ENCODE results near the gene COBLL1.

DNA sequence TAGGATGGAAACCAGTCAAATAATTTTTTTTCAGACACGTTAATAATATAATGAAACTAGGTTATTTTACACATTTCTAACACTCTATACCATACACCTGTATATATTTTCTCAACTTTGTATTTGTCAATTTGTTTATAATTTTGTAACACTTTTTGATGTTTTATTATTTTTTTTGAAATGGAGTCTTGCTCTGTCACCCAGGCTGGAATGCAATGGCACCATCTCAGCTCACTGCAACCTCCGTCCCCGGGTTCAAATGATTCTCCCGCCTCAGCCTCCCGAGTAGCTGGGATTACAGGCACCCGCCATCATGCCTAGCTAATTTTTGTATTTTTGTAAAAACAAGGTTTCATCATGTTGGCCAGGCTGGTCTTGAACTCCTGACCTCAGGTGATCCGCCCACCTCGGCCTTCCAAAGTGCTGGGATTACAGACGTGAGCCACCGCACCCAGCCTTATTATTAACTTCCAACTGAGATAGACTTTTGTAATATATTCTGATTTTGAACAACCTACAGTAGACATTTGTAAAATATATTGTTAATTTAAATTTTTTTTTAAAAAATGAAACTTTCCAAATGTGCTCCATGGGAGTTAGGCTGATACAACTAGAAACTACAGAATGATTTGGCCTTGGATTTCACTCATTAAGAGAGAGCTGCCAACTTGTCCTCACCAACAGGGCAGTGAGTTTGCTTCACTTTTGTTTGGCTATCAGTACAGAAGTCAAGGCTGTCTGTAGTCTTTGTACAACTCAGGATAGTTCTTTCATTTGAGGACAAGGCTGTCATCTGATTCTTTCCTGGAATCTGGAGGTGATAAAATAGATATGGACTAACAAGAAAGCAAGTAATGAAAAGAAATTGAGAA lies 33.9 kb upstream of the COBLL1 start:
- TF ChIP-seq, protein P1, sequence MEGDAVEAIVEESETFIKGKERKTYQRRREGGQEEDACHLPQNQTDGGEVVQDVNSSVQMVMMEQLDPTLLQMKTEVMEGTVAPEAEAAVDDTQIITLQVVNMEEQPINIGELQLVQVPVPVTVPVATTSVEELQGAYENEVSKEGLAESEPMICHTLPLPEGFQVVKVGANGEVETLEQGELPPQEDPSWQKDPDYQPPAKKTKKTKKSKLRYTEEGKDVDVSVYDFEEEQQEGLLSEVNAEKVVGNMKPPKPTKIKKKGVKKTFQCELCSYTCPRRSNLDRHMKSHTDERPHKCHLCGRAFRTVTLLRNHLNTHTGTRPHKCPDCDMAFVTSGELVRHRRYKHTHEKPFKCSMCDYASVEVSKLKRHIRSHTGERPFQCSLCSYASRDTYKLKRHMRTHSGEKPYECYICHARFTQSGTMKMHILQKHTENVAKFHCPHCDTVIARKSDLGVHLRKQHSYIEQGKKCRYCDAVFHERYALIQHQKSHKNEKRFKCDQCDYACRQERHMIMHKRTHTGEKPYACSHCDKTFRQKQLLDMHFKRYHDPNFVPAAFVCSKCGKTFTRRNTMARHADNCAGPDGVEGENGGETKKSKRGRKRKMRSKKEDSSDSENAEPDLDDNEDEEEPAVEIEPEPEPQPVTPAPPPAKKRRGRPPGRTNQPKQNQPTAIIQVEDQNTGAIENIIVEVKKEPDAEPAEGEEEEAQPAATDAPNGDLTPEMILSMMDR (IDR thresholded peaks at IDR 0.05): no peak
- TF ChIP-seq POLR2A (IDR thresholded peaks at IDR 0.05): no peak
